Measurements from ENCODE around the gene TAGLN2. TPM values are rescaled to one million over a fixed set of nuclear protein-coding genes. Genes with fewer than 3 reads are reported as not detected.

Gene TAGLN2
- polyA plus RNA-seq, 2 of the 4 experiments (the other 2 are of a cell fraction) = 536 to 811 TPM

- 58% methylated on average over 5 of the region's 5 CpGs for WGBS (ENCODE audit: missing lambda C conversion rate)
- Histone ChIP-seq H3K4me2 (peak overlapping the region; percentile 66), H3K9me3 (no peaks in the 10 kb centered on the region), H3K4me3 (no peak overlapping the region), H3K4me1 (peaks cover 99% of the 10 kb centered on the region), H3K27ac (peak overlapping the region; percentile 76 to 87; a peak in 4 of 6 replicates)
- POLR2A ChIA-PET = interaction anchor here (0.6 kb wide), 1 partner anchor 15 kb away, joined by 3 read pairs; no protein-coding TSS in a partner anchor
- TF ChIP-seq JUN (IDR thresholded peaks at IDR 0.05) (no peak), FOSB (CRISPR knock-in tag; IDR thresholded peaks at IDR 0.05) (peak; percentile 83), RFX5 (IDR thresholded peaks at IDR 0.05) (no peak), SMC3 (IDR thresholded peaks at IDR 0.05) (no peak), HOXA7 (CRISPR knock-in tag; IDR thresholded peaks at IDR 0.05) (0 out of 2 replicates have a peak, but pooled peaks have one; percentile 45), RARB (CRISPR knock-in tag; IDR thresholded peaks at IDR 0.05) (no peak), ZSCAN20 (CRISPR knock-in tag; IDR thresholded peaks at IDR 0.05) (no peak), TFCP2L1 (CRISPR knock-in tag; IDR thresholded peaks at IDR 0.05) (0 out of 2 replicates have a peak, but pooled peaks have one; percentile 32), USF2 (IDR thresholded peaks at IDR 0.05) (no peak), MYC (IDR thresholded peaks at IDR 0.05; ENCODE audit: borderline replicate concordance, low read length) (no peak), MAZ (IDR thresholded peaks at IDR 0.05; ENCODE audit: borderline replicate concordance, low read depth, low read length) (no peak), CHD2 (IDR thresholded peaks at IDR 0.05; ENCODE audit: low read length, partially characterized antibody) (no peak), JUNB (IDR thresholded peaks at IDR 0.05) (no peak), BHLHE40 (IDR thresholded peaks at IDR 0.05; ENCODE audit: low read depth, low read length) (no peak), ZFP36 (IDR thresholded peaks at IDR 0.05; ENCODE audit: borderline replicate concordance, partially characterized antibody) (no peak), GATA3 (IDR thresholded peaks at IDR 0.05; ENCODE audit: borderline replicate concordance) (no peak), HDAC2 (IDR thresholded peaks at IDR 0.05) (no peak)
- TF ChIP-seq, protein P1, sequence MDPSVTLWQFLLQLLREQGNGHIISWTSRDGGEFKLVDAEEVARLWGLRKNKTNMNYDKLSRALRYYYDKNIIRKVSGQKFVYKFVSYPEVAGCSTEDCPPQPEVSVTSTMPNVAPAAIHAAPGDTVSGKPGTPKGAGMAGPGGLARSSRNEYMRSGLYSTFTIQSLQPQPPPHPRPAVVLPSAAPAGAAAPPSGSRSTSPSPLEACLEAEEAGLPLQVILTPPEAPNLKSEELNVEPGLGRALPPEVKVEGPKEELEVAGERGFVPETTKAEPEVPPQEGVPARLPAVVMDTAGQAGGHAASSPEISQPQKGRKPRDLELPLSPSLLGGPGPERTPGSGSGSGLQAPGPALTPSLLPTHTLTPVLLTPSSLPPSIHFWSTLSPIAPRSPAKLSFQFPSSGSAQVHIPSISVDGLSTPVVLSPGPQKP (IDR thresholded peaks at IDR 0.05; ENCODE audit: low read depth, low read length) = no peak
- no peak for ATAC-seq
- no peak for DNase-seq (ENCODE audit: low read depth in 1 of 2, low spot score in 1 of 2)
- CTCF ChIA-PET = interaction anchor here (0.7 to 2.5 kb wide), 3 partner anchors 25 to 118 kb away, joined by 3 to 15 read pairs (median 3); no protein-coding TSS in a partner anchor
- no peak for FAIRE-seq
Observed at GRCh38 chr1:159917533-159918351, 7.6 kb downstream of the TAGLN2 start.

DNA sequence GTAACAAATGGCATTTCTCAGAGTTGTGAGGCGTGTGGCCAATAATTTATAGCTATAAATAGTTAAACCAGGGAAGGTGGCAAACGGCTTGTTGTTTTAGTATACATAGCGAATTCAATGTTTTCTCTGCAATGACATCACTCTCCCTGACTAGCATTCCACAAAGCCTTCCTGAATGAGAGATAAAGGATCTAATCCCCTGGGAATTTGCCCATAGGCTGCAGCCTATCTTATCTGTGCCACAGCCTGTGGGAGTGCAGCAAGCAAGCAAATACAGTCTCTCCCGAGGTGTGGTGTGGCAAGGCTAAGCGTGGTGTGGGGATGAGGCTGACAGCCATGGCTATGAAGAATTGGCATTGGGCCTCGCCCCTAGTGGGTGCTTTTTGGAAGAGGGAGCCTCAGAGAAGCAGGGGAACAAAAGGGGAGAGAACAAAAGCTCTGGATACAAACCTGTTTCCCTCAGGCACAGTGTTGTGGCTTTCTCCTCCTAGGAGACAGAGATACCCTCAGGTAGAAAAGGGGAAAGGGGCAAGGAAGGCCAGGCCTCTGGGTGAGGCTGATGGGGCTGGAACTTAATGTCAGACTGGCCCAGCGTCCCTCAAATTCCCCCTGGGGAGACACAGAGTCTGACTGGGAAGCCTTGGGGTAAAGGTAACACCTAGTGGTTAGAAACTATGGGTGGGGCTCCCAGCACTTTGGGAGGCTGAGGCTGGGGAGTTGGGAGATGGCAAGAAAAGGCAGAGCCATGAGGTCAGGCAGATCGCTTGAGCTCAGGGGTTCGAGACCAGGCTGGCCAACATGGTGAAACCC, 8.9 kb downstream of the TAGLN2 start:
- FAIRE-seq (peak; percentile 97), DNase-seq (ENCODE audit: low read depth in 1 of 2, low spot score in 1 of 2) (peak; percentile 94 to 95), ATAC-seq (peak; percentile 75 to 86)
- Histone ChIP-seq H3K4me2 (peak overlapping the region; percentile 66), H3K9me3 (no peaks in the 10 kb centered on the region), H3K4me1 (peaks cover 92% of the 10 kb centered on the region), H3K27ac (peak overlapping the region; percentile 76 to 87), H3K4me3 (no peak overlapping the region)
- ChIA-PET POLR2A (interaction anchor here (2.0 kb wide), 1 partner anchor 8 kb away, joined by 17 read pairs; the partner anchor contains the start of gene TAGLN2), CTCF (interaction anchor here (1.2 to 2.5 kb wide), 5 partner anchors 9 to 756 kb away, joined by 4 to 15 read pairs (median 7); partner anchors contain the start of gene TAGLN2)
- WGBS (ENCODE audit: missing lambda C conversion rate) = 17% methylated on average over 9 of the region's 9 CpGs
- TF ChIP-seq HOXA7 (CRISPR knock-in tag; IDR thresholded peaks at IDR 0.05) = no peak; the same call in 1 of the 2 replicates
- TF ChIP-seq, protein P2, sequence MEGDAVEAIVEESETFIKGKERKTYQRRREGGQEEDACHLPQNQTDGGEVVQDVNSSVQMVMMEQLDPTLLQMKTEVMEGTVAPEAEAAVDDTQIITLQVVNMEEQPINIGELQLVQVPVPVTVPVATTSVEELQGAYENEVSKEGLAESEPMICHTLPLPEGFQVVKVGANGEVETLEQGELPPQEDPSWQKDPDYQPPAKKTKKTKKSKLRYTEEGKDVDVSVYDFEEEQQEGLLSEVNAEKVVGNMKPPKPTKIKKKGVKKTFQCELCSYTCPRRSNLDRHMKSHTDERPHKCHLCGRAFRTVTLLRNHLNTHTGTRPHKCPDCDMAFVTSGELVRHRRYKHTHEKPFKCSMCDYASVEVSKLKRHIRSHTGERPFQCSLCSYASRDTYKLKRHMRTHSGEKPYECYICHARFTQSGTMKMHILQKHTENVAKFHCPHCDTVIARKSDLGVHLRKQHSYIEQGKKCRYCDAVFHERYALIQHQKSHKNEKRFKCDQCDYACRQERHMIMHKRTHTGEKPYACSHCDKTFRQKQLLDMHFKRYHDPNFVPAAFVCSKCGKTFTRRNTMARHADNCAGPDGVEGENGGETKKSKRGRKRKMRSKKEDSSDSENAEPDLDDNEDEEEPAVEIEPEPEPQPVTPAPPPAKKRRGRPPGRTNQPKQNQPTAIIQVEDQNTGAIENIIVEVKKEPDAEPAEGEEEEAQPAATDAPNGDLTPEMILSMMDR (IDR thresholded peaks at IDR 0.05) = no peak
- TF ChIP-seq HDAC2 (IDR thresholded peaks at IDR 0.05) = no peak
- TF ChIP-seq ZFP36 (IDR thresholded peaks at IDR 0.05; ENCODE audit: borderline replicate concordance, partially characterized antibody) = no peak
- no peak for TF ChIP-seq HMGXB4 (CRISPR knock-in tag; IDR thresholded peaks at IDR 0.05; ENCODE audit: borderline replicate concordance)
- no peak for TF ChIP-seq CBX2 (IDR thresholded peaks at IDR 0.05; ENCODE audit: borderline replicate concordance, low read depth)
- TF ChIP-seq HOXB5 (CRISPR knock-in tag; IDR thresholded peaks at IDR 0.05) = peak; percentile 60; the same call in 1 of the 2 replicates
- no peak for TF ChIP-seq REST (IDR thresholded peaks at IDR 0.05)

Data from A549 (cell line).